ENCODE results near the gene SIX2.

Gene SIX2

DNA sequence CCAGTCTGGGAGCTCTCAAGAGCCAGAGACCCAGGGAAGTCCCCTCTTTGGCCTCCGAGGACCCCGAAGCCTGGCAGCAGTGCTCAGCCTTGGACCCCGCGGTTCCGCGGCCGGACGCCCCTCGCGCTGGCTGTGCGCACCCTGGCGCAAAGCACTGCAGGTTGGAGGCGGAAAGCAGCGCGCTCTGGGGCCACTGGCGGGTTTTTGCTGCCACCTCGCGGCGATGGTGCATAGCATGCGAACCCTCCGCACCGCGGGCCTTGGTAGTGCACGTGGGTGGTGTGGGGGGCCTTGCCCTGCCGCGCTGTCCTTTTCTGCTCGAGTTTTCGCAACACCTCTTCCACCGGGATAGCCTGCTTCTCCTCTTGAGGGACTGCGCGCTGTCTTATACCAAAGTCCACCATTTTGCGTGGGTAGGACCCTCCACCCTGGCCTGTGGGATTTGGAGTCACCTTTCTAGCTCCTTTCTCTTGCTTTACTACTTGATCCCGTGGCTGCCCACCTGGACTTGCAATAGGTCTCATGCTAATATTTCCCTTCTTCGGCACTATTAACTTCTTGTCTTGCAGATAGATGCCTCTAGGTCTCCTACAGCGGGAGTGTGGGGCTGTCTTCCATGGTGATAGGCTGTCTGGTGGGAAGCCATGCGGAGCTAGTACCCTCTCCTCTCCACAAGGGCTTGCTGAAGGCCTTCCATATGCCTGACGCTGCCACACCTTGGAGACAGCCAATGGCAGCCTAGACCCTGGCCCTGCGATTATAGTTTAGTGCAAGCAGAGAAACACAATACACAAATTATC, 53.5 kb downstream of the SIX2 start:
- Histone ChIP-seq H3K9ac (ENCODE audit: low read length) (no peak overlapping the region), H3K4me3 (ENCODE audit: low read length) (peak overlapping the region; percentile 21; the same call in 1 of the 2 replicates), H3K36me3 (replicated peaks; ENCODE audit: insufficient read depth, low read length) (no peaks in the 10 kb centered on the region), H3F3A (ENCODE audit: insufficient read depth, low read length) (no peaks in the 10 kb centered on the region), H3K27ac (ENCODE audit: low read length) (no peak overlapping the region), H3K27me3 (replicated peaks; ENCODE audit: insufficient read depth, low read length) (peaks cover 31% of the 10 kb centered on the region), H3K4me2 (ENCODE audit: low read depth, low read length) (peak overlapping the region; percentile 88), H2AFZ (ENCODE audit: low read length) (peak overlapping the region; percentile 71), H3K79me2 (ENCODE audit: low read length) (no peaks in the 10 kb centered on the region), H3K4me1 (ENCODE audit: low read length) (0 out of 2 replicates have a peak, but pooled peaks cover 3% of the 10 kb centered on the region), H3K9me3 (replicated peaks; ENCODE audit: insufficient read depth, low read length) (no peaks in the 10 kb centered on the region), H4K20me1 (ENCODE audit: insufficient read depth, low read length) (no peaks in the 10 kb centered on the region), H3K9me2 (replicated peaks; ENCODE audit: insufficient read depth, low read length) (no peaks in the 10 kb centered on the region)
- DNase-seq, result peak; percentile 72
- peak; percentile 85 for TF ChIP-seq CTCF (IDR thresholded peaks at IDR 0.05; ENCODE audit: low read length)
- no peak for TF ChIP-seq EZH2phosphoT487 (IDR thresholded peaks at IDR 0.05; ENCODE audit: low read length)

All from MM.1S (cell line).